CD8-positive, alpha-beta memory T cell (primary cell): ENCODE results near the gene NUP133. TPM values are rescaled to one million over a fixed set of nuclear protein-coding genes. Genes with fewer than 3 reads are reported as not detected.
A peak's percentile ranks its signal among the peaks of the same experiment; 100 is the strongest.
"Not testable (repeated sequence)": the region's sequence is repeated elsewhere in the genome, so short reads cannot be mapped to it uniquely, and the experiment has no call there.

Experiments used
- CTCF ChIA-PET: fragments of 350-600 bp; sonication (Branson Sonifier 250); formaldehyde crosslinking; loops from one replicate; lab custom pipeline; 2021; ENCODE audit warnings: antibody characterized with exemption; lab: Charles Lee
- POLR2A ChIA-PET: fragments of 350-600 bp; sonication (Branson Sonifier 250); formaldehyde crosslinking; loops from one replicate; lab custom pipeline; 2021; ENCODE audit warnings: antibody characterized with exemption; lab: Charles Lee
- DNase-seq, 5 donors: peaks; one replicate each; pipeline versions ENCODE4 v3.0.0 to v3.0.0-alpha.2; 2020 to 2022; ENCODE audit warnings: mixed read lengths in 1 of 5
- H3K27ac ChIP-seq: one replicate; pipeline ENCODE4 v1.7.0; 2013; ENCODE audit warnings: low read depth, mild to moderate bottlenecking, low read length, moderate library complexity
- H3K27me3 ChIP-seq: 2 replicates; pipeline ENCODE4 v1.7.0; 2013; ENCODE audit warnings: low read length, mild to moderate bottlenecking; ENCODE audit not compliant: insufficient read depth, poor library complexity, severe bottlenecking
- H3K36me3 ChIP-seq: 2 replicates; pipeline ENCODE4 v1.7.0; 2013; ENCODE audit warnings: mild to moderate bottlenecking, low read length, moderate library complexity; ENCODE audit not compliant: insufficient read depth
- H3K4me1 ChIP-seq: 2 replicates; pipeline ENCODE4 v1.7.0; 2013; ENCODE audit warnings: mild to moderate bottlenecking, low read length, moderate library complexity; ENCODE audit not compliant: insufficient read depth
- H3K4me3 ChIP-seq: 2 replicates; pipeline ENCODE4 v1.7.0; 2013; ENCODE audit warnings: mild to moderate bottlenecking, low read length
- H3K9me3 ChIP-seq: 2 replicates; pipeline ENCODE4 v1.7.0; 2013; ENCODE audit warnings: mild to moderate bottlenecking, low read length
- H3K27ac Mint-ChIP-seq, 8 donors: one replicate each; pipeline ENCODE4 v1.8.0; 2020 to 2021; ENCODE audit warnings: mixed read lengths in 8 of 8, mild to moderate bottlenecking in 6 of 8, inconsistent platforms in 3 of 8, moderate library complexity in 3 of 8
- H3K27me3 Mint-ChIP-seq, 2 donors: one replicate each; pipeline ENCODE4 v1.8.0; 2020 to 2021; ENCODE audit warnings: mixed read lengths in 2 of 2, mild to moderate bottlenecking in 1 of 2, moderate library complexity in 1 of 2
- H3K36me3 Mint-ChIP-seq, 3 donors: one replicate each; pipeline ENCODE4 v1.8.0; 2020 to 2021; ENCODE audit warnings: mixed read lengths in 3 of 3, inconsistent platforms in 1 of 3, mild to moderate bottlenecking in 1 of 3
- H3K4me1 Mint-ChIP-seq, 3 donors: one replicate each; pipeline ENCODE4 v1.8.0; 2020 to 2021; ENCODE audit warnings: mixed read lengths in 3 of 3, inconsistent platforms in 1 of 3, mild to moderate bottlenecking in 1 of 3
- H3K4me3 Mint-ChIP-seq, 7 donors: one replicate each; pipeline ENCODE4 v1.8.0; 2020 to 2021; ENCODE audit warnings: mixed read lengths in 7 of 7, mild to moderate bottlenecking in 6 of 7, moderate library complexity in 4 of 7, inconsistent platforms in 2 of 7
- H3K9me3 Mint-ChIP-seq, 5 donors: one replicate each; pipeline ENCODE4 v1.8.0; 2020 to 2022; ENCODE audit warnings: mixed read lengths in 5 of 5, mild to moderate bottlenecking in 3 of 5, moderate library complexity in 2 of 5, inconsistent platforms in 1 of 5
- polyA plus RNA-seq: library from polyadenylated mRNA; unstranded; fragments of 300-500 nt; fragmentation: Illumina TruSeq; gene quantifications from one replicate; pipeline ENCODE4 v1.2.3, GENCODE V29; 2021
- total RNA-seq, 2 experiments: library from RNA; stranded (reverse); gene quantifications; one replicate each; pipeline ENCODE4 v1.2.3, GENCODE V29; 2021

Gene NUP133
- total and polyA plus RNA-seq, 3 experiments from 2014 or later = 19.9 to 57.9 (median 51.1) TPM

DNA sequence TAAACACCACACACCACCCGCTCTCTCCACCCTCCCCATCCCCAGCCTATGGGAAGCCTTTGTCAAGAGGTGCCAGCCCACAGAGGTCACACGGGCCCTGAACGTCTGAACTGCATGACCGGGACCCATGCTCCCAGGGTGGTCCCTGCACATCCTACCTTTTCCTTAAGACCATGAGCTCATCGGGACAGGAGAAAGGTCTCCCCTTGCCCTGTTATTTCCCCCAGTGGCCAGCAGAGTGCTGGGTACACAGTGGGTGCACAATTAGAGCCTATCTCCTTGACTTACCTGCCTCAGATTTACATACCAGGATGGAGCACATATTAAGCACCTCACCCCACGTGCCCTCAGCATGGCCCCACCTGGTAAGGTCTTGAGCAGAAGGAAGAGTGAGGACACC lies 105.1 kb downstream of the NUP133 start:
- H3K27ac Mint-ChIP-seq = no peak overlapping the region
- POLR2A ChIA-PET = no interaction called here
- H3K4me3 Mint-ChIP-seq = no peak overlapping the region
- Histone ChIP-seq H3K27me3 (peaks cover 12% of the 10 kb centered on the region), H3K9me3 (no peaks in the 10 kb centered on the region), H3K36me3 (no peaks in the 10 kb centered on the region), H3K4me3 (no peak overlapping the region), H3K27ac (no peak overlapping the region), H3K4me1 (no peaks in the 10 kb centered on the region)
- peaks cover 30 to 66% of the 10 kb centered on the region in 2 donors for H3K27me3 Mint-ChIP-seq
- peaks cover 4 to 15% (median 7%) of the 10 kb centered on the region in 3 donors for H3K4me1 Mint-ChIP-seq
- DNase-seq = no peak
- peaks cover 0 to 5% (median 0%) of the 10 kb centered on the region in 3 donors for H3K36me3 Mint-ChIP-seq
- no peaks in the 10 kb centered on the region for H3K9me3 Mint-ChIP-seq
- CTCF ChIA-PET = no interaction called here

DNA sequence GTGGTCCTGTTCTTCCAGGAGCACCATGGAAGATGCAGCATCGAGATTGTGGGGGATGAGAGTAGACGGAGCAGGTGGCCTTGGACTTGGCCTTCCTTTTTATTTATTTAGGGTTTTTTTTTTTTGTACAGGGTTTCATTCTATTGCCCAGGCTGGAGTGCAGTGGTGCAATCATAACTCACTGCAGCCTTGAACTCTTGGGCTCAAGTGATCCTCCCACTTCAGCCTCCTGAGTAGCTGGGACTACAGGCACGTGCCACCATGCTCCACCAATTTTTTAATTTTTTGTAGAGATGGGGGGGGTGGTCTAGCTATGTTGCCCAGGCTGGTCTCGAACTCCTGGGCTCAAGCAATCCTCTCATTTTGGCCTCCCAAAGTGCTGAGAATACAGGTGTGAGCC lies 105.8 kb downstream of the NUP133 start:
- peaks cover 30 to 61% of the 10 kb centered on the region in 2 donors for H3K27me3 Mint-ChIP-seq
- H3K36me3 Mint-ChIP-seq, H3K27ac Mint-ChIP-seq, POLR2A ChIA-PET, DNase-seq, H3K9me3 Mint-ChIP-seq, CTCF ChIA-PET, H3K4me1 Mint-ChIP-seq, H3K4me3 Mint-ChIP-seq, H3K4me3 ChIP-seq, H3K36me3 ChIP-seq, H3K9me3 ChIP-seq, H3K4me1 ChIP-seq, H3K27ac ChIP-seq: not testable (repeated sequence)
- peaks cover 12% of the 10 kb centered on the region for H3K27me3 ChIP-seq

DNA sequence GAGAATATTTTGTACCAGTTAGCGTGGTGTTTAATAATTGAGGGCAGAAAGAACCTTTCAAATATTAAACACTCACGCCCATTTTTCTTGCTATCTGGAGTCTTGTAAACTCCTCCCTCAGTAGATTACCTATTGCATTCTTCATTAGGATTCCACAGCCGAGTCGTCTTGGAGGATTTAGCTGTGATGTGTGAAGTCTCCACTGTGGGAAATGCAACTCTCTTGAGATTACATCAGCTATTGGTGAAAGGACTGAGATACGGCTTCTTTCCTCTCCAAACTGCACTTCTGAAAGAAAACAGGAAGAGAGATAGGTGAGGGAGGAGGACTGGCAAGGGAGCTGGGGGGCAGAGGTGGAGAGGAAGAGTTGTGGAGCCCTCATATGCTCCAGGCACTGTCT lies 110.4 kb downstream of the NUP133 start:
- H3K4me3 Mint-ChIP-seq = no peak overlapping the region

DNA sequence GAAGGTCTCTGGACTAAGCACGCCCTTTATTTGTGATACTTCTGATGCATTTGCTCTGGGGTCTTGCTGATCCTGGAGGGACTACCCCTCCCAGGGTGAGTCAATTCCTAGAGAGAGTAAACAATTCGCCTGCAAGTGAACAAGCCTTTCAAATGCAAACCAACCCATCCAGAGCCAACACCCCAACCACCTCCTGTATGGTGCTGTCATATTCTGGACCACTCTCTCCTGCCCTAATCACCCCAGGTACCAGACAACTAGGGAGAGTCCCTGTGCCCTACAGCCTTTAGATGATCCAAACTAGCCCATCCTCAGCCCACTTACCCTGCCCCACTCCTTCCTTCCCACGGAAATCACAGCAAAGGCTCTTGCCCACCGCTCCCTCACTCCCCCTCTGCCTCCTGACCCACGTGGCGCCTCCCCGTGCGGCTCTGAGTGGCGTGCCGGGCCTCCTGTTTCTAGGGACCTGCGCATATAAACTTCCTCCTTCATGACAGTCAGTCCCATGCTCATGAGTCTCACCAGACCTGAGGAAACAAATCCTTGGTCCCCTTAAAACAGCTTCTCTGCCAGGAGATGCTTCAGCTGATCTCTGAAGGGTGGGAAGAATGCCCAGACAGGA lies 111.4 kb downstream of the NUP133 start:
- ChIA-PET CTCF (no interaction called here), POLR2A (no interaction called here)
- Mint-ChIP-seq H3K27ac (peak overlapping the region in 1 of 8 donors; percentile 59), H3K27me3 (peaks cover 10 to 50% of the 10 kb centered on the region in 2 donors), H3K4me3 (no peak overlapping the region), H3K9me3 (no peaks in the 10 kb centered on the region), H3K36me3 (peaks cover 0 to 1% (median 0%) of the 10 kb centered on the region in 3 donors), H3K4me1 (no peaks in the 10 kb centered on the region)
- Histone ChIP-seq H3K27ac (no peak overlapping the region), H3K4me3 (no peak overlapping the region), H3K36me3 (no peaks in the 10 kb centered on the region), H3K27me3 (no peaks in the 10 kb centered on the region), H3K4me1 (no peaks in the 10 kb centered on the region), H3K9me3 (no peaks in the 10 kb centered on the region)
- DNase-seq = no peak

More for the DNA sequence above, 110.4 kb downstream of the NUP133 start:
- Histone ChIP-seq H3K4me1 (no peaks in the 10 kb centered on the region), H3K27me3 (no peaks in the 10 kb centered on the region), H3K4me3 (no peak overlapping the region), H3K36me3 (no peaks in the 10 kb centered on the region), H3K9me3 (no peaks in the 10 kb centered on the region), H3K27ac (no peak overlapping the region)
- Mint-ChIP-seq H3K4me1 (no peaks in the 10 kb centered on the region), H3K27me3 (peaks cover 15 to 49% of the 10 kb centered on the region in 2 donors), H3K27ac (no peak overlapping the region), H3K9me3 (no peaks in the 10 kb centered on the region), H3K36me3 (no peaks in the 10 kb centered on the region)
- DNase-seq = no peak
- ChIA-PET POLR2A (no interaction called here), CTCF (no interaction called here)

DNA sequence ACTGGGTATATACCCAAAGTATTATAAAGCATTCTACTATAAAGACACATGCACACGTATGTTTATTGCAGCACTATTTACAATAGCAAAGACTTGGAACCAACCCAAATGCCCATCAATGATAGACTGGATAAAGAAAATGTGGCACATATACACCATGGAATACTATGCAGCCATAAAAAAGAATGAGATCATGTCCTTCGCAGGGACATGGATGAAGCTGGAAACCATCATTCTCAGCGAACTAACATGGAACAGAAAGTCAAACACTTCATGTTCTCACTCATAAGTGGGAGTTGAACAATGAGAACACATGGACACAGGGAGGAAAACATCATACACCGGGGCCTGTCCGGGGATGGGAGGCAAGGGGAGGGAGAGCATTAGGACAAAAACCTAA lies 113.6 kb downstream of the NUP133 start:
- H3K9me3 ChIP-seq, POLR2A ChIA-PET, H3K4me3 ChIP-seq, H3K27ac Mint-ChIP-seq, H3K4me1 Mint-ChIP-seq, CTCF ChIA-PET, H3K36me3 Mint-ChIP-seq, H3K4me1 ChIP-seq, H3K27ac ChIP-seq, H3K36me3 ChIP-seq, DNase-seq, H3K27me3 ChIP-seq, H3K9me3 Mint-ChIP-seq, H3K4me3 Mint-ChIP-seq: not testable (repeated sequence)
- peaks cover 10 to 51% of the 10 kb centered on the region in 2 donors for H3K27me3 Mint-ChIP-seq

DNA sequence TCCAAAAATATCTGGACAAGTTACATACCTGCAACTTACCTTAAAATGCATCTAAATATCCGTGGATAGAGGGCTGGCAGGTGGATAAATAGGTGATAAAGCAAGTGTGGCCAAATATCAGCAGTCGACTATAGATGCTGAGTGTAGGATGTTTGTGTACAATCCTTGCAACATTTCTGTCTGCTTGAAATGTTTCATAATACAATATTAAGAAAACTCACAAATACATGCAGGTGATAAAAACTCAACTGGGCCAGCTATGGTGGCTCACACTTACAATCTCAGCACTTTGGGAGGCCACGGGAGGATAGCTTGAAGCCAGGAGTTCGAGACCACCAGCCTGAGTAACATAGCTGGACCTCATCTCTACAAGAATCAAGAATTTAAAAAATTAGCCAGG lies 115.2 kb downstream of the NUP133 start:
- peaks cover 0 to 1% (median 0%) of the 10 kb centered on the region in 3 donors for H3K36me3 Mint-ChIP-seq
- H3K27ac Mint-ChIP-seq = peak overlapping the region in 1 of 8 donors; percentile 59
- peaks cover 10 to 47% of the 10 kb centered on the region in 2 donors for H3K27me3 Mint-ChIP-seq
- H3K4me1 ChIP-seq = no peaks in the 10 kb centered on the region
- ChIA-PET POLR2A (no interaction called here), CTCF (no interaction called here)
- no peaks in the 10 kb centered on the region for H3K9me3 Mint-ChIP-seq
- no peaks in the 10 kb centered on the region for H3K36me3 ChIP-seq
- no peak overlapping the region for H3K4me3 ChIP-seq
- H3K9me3 ChIP-seq = no peaks in the 10 kb centered on the region
- no peak overlapping the region for H3K4me3 Mint-ChIP-seq
- no peak overlapping the region for H3K27ac ChIP-seq
- no peaks in the 10 kb centered on the region for H3K4me1 Mint-ChIP-seq
- no peak for DNase-seq
- peaks cover 4% of the 10 kb centered on the region for H3K27me3 ChIP-seq

Other genes with a start within 250 kb of the NUP133 start
- 10 to 100 TPM; 32.2 to 34.9 TPM for gene RAB4A, start 237.2 kb downstream of the NUP133 start, total RNA-seq
- gene RAB4A, start 237.2 kb downstream of the NUP133 start, polyA plus RNA-seq = 24.4 TPM
- gene CCSAP, start 165.3 kb downstream of the NUP133 start, total RNA-seq = 1 to 10 TPM; 4.4 to 4.9 TPM
- 2.1 TPM for gene CCSAP, start 165.3 kb downstream of the NUP133 start, polyA plus RNA-seq
- gene ACTA1, start 74.2 kb downstream of the NUP133 start, total RNA-seq = not detected
- not detected for gene ACTA1, start 74.2 kb downstream of the NUP133 start, polyA plus RNA-seq
- 10 to 100 TPM; 42.7 to 48.0 TPM for gene ABCB10, start 50.4 kb upstream of the NUP133 start, total RNA-seq
- gene ABCB10, start 50.4 kb upstream of the NUP133 start, polyA plus RNA-seq = 11.1 TPM
- gene TAF5L, start 117.8 kb upstream of the NUP133 start, total RNA-seq = 10 to 100 TPM; 30.5 to 31.7 TPM
- 7.2 TPM for gene TAF5L, start 117.8 kb upstream of the NUP133 start, polyA plus RNA-seq
- 10 to 100 TPM; 37.6 to 38.2 TPM for gene URB2, start 117.9 kb upstream of the NUP133 start, total RNA-seq
- gene URB2, start 117.9 kb upstream of the NUP133 start, polyA plus RNA-seq = 6.5 TPM